HUDEP-2 (cell line): ENCODE measurements around the gene WDR26.
"Not testable (repeated sequence)": the region's sequence is repeated elsewhere in the genome, so short reads cannot be mapped to it uniquely, and the experiment has no call there.

Experiments
- DNase-seq, 76 experiments: peaks; one replicate each; lab custom pipeline; 2025; ENCODE audit not compliant: unreplicated experiment in 76 of 76; lab: John Stamatoyannopoulos, UW

WDR26 gene

DNA sequence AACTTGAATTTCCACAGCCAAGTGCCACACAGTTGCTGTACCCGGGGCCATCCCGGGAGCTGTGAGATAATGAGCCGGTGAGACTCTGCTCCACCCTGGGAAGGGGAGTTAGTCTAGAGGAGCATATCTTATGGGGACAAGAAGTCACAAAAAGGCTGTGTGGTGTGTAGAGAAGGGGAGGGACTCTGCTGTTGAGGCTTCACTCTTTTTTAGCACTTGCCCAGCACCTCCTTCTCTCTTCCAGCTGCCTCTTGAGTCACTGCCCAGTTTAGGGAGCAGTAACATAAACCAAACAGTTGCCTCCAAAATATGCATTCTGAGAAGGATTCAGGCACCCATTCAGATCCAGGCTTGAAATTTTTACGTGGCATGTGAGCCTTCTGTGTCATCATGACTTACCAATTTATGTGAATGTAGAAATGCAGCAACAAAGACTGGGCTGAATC is 744 bp upstream of the WDR26 start:
- peak in 42 of 76 experiments; percentile 13 to 75 (median 40) for DNase-seq

DNA sequence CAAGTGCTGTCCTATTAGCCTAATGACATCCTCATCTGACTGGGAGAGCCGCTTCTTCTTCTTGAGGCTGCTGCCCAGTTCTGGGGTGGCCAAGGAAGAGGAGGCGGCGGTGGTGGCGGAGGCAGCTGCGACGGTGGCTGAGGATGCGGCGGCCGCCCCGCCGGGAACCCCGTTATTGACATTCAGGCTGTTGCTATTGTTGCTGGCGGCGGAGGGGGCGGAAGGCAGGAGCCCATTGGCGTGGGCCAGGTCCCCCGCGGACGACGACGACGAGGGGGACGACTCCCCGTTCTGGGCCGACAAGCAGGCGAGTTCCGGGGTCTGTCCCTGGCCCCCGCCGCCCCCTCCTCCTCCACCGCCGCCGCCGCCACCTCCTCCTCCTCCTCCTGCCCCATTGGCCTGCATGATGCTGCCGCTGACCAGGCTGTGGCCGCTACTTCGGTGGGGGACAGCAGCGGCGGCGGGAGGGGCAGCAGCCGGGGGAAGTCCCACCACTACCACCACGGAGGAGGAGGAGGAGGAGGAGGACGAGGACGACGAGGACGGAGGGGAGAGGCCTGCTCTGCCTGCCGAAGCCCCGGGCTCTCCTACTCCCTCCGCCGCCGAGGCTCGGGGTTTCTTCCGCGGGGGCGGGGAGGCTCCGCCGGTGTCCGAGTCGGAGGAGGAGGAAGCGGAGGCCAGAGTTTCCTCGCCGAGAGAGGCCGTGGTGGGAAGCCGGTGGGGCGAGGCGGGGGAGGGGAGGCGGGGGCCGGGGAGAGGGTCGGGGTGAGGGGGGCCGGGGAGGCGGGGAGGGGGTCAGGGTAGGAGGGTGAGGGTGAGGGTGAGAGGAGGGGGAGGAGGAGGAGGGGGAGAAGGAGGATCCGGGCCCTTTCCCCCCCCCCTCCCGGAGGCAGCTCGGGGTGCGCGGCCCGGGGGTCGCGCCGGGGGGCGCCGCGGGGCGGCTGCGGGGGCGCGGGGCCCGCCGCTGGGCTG is 610 bp downstream of the WDR26 start:
- DNase-seq: peak in 1 of 76 experiments; percentile 10

GRCh38 chr1:224433041-224433691 is 1.4 kb downstream of the WDR26 start:
- DNase-seq: peak in 9 of 76 experiments; percentile 2 to 30 (median 13)

- DNase-seq: peak in 6 of 76 experiments; percentile 6 to 25 (median 12)
Observed at GRCh38 chr1:224432672-224433040, 1.9 kb downstream of the WDR26 start.

GRCh38 chr1:224432146-224432545 is 2.5 kb downstream of the WDR26 start:
- no peak for DNase-seq

DNA sequence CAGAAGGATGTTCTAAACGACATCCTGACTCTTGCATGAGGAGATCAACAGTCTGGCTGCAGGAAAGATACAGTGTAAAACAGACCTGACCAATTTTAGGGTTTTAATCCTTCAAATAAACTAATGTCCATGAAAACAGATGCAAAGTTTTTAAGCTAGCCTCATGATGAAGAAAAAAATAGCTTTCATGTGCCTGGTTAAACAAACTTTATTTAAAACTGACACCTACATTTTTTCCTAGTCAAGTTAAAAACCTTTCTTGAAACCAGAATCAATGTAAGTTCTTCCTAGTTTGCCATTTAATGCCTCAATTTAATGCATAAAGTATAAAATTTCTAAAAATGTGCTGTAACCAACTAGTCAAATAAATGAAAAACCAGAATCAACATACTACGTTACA is 2.9 kb downstream of the WDR26 start:
- DNase-seq: no peak

- peak in 5 of 76 experiments; percentile 5 to 31 (median 22) for DNase-seq
Observed at GRCh38 chr1:224430511-224431113, 4.0 kb downstream of the WDR26 start.

DNA sequence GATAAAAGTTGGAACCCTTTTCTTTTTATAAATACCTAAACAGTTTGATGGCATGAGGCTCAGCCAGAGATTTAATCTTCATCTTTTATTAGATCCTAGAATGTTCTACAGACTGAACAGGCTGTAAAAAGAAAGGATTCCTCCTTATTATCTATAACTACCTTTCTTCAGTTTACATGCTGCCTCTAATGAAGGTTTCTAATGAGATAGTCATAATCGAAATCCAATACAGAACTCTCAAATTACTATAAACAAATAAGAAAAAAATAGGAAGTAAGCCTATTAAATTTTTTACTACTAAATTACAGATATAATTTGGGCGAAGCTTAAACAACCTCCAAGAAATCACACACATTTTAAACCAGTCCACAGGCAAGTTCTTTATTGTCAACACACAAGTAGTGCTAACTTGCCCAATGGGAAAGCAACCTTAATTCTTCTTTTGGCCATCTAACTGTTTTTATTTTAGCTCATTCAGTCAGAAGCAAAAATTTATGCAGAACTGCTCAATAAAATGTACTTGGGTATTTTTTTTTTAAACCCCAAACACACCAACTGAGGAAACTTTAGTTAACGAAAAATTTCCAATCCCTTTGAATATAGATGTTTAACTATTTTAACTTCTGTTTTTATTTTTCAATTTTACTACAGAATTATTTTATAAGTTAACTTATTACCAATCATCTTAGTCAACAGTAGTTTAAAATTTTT is 4.8 kb downstream of the WDR26 start:
- DNase-seq: no peak

- not testable (repeated sequence) for DNase-seq
Observed at GRCh38 chr1:224428713-224429112, 5.9 kb downstream of the WDR26 start.

GRCh38 chr1:224427346-224427745 is 7.3 kb downstream of the WDR26 start:
- peak in 2 of 76 experiments; percentile 2 to 6 for DNase-seq

DNA sequence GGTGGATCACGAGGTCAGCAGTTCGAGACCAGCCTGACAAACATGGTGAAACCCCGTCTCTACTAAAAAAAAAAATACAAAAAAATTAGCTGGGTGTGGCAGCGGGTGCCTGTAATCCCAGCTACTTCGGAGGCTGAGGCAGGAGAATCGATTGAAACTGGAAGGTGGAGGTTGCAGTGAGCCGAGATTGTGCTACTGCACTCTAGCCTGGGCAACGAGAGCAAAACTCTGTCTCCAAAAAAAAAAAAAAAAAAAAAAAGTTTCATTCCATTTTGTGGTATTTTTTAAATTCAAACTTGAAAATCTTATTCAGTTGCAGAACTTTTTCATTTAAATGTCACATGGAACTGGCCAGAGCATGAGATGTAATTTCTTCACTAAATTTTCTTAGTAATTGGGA is 7.7 kb downstream of the WDR26 start:
- not testable (repeated sequence) for DNase-seq

- no peak for DNase-seq
Observed at GRCh38 chr1:224425279-224425884, 9.2 kb downstream of the WDR26 start.

DNA sequence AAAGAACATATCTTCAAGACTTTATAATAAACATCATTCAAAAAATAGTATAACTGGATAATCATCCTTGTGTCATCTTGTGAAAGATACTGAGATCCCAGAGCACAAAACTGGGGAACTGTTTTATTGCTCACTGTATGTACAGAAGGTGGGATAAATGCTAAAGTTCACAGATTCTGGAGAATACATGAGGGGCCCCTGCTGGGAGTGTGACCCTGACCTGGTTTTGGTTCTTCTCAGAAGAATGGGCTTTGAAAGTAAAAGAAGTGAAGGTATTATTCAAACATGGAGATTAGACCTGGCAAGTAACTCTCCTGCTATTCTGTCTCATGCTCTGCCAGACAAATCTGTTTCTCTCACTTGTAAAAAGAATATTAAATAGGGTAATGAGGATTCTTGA is 14.5 kb downstream of the WDR26 start:
- DNase-seq: no peak

DNA sequence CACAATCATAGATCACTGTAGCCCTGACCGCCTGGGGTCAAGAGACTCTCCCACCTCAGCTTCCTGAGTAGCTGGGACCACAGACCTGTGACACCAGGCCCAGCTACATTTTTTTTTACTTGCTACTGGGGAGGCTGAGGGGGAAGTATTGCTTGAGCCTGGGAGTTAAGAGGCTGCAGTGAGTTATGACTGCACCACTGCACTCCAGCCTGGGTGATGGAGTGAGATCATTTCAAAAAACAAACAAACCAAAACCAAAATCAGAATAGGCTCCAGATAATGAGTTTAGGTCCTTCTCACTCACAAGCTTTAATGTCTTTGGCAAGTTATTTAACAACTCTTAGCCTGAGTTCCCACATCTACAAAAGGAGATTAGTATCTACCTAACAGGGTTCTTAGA is 22.8 kb downstream of the WDR26 start:
- DNase-seq: no peak

- no peak for DNase-seq
Observed at GRCh38 chr1:224408294-224408590, 26.4 kb downstream of the WDR26 start.

GRCh38 chr1:224407571-224408293 is 26.9 kb downstream of the WDR26 start:
- no peak for DNase-seq

DNA sequence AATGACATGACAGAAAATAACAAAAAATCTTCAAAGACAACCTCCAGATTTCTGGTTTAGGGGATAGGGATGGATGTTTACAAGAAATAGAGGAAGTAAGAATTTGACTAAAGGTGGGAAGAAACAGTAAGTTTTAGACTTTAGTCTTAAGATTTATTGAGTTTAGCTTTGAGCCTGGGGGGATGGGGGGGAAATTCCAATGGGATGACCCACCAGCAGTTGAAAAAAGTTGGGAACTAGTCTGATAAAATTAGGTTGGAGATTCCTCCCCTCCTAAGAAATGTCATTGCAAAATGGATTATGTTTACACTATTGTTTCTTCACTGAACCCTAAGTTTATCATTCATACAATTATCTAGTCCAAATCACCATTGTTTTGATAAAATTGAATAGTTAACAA is 28.4 kb downstream of the WDR26 start:
- DNase-seq: no peak

DNA sequence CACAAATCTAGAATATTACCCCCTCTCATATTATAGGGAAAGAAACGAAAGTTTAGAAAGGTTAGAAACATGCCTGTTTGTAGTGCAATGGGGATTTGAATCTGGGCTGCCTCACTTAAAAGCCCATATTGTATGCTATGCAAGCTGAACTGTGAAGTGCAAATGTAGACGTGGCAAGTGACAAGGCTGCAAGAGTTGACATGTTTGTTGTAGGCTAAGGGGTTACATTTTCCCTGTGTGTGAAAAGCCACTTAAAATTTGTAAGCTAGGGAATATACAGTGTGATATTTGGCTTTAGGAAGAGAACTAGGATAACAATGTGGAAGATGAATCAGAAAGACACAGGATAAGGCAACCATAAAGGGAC is 29.0 kb downstream of the WDR26 start:
- no peak for DNase-seq

DNA sequence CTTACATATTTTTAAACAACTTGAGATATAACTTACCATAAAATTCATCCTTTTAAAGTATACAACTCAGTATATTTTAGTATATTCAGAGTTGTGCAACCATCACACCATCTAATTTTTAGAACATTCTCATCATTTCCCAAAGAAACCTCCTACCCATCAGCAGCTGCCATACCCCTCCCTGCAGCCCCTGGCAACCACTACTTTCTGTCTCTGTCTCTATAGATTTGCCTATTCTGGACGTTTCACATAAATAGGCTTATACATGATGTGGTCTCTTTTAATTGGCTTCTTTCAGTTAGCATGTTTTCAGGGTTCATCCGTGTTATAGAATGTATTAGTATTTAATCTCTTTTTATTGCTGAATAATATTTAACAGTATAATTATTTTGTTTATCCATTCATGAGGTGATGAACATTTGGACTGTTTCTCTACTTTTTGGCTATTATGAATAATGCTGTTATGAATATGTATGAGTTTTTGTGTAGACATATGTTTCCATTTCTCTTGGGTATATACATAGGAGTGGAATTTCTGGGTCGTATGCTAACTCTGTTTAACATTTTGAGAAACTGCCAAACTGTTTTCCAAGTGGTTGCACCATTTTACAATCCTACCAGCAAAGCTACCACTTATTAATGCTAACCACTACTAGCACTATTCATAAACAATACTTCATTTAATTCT is 29.5 kb downstream of the WDR26 start:
- DNase-seq: no peak
